GM19238 (cell line): ENCODE data around the gene BLTP1.

ENCODE experiments used
- DNase-seq: peaks from one replicate; pipeline ENCODE4 v3.0.0; 2011; ENCODE audit warnings: low spot score; ENCODE audit not compliant: insufficient read length

Gene BLTP1

GRCh38 chr4:122171323-122171722, 19.2 kb downstream of the BLTP1 start:
- DNase-seq, result no peak

GRCh38 chr4:122172266-122172665, 20.1 kb downstream of the BLTP1 start:
- DNase-seq, result no peak

DNA sequence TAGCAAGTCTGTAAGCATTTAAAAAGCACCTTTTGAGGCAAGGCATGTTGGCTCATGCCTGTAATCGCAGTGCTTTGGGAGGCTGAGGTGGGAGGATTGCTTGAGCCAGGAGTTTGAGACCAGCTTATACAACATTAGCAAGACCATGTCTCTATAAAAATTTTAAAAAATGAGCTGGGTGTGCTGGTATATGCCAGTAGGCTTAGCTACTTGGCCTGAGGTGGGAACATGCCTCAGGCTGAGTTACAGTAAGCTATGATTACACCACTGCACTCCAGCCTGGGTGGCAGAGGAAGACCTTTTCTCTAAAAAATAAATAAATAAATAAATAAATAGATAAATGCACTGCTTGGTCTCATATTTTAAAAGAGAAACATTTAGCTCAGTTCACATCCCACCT, 26.8 kb downstream of the BLTP1 start:
- no peak for DNase-seq

- no peak for DNase-seq
These were observed 43.6 kb downstream of the BLTP1 start for GRCh38 chr4:122195718-122196117.
